ENCODE results near the gene RBM3. TPM values are rescaled to one million over a fixed set of nuclear protein-coding genes. Genes with fewer than 3 reads are reported as not detected.

Gene RBM3
- total RNA-seq, 1 experiment from 2014 or later, result 233 TPM

DNA sequence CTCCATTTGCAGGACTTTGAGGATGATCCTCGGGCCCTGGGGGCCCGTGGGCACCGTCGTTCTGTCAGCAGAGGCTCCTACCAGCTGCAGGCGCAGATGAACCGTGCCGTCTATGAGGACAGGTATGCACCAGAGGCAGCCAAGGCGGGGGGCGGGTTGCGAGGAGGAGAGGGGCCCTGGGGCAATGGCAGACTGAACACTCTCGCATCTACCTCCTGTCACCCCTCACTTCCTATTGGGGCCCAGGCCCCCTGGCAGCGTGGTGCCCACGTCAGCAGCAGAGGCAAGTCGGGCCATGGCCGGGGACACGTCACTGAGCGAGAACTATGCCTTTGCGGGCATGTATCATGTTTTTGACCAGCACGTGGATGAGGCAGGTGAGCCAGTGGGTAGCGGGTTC is 25.1 kb downstream of the RBM3 start:
- H3K4me2 ChIP-seq (ENCODE audit: low read length), result no peak overlapping the region
- POLR2A ChIA-PET, result no interaction called here
- H3K9me3 ChIP-seq (ENCODE audit: control insufficient read depth in 1 of 2, insufficient read depth in 1 of 2, low read depth in 1 of 2, low read length in 2 of 2), result no peaks in the 10 kb centered on the region
- RAD21 ChIA-PET (ENCODE audit: low non-redundant PET in 1 of 2, low total read pairs in 2 of 2, uncharacterized antibody in 2 of 2, unreplicated experiment in 2 of 2), result no interaction called here
- H2AFZ ChIP-seq (ENCODE audit: low read depth, low read length, poor library complexity, severe bottlenecking), result no peak overlapping the region
- no peak for DNase-seq (ENCODE audit: low read depth, low spot score)
- peaks cover 3 to 11% of the 10 kb centered on the region in 2 experiments; a peak in 2 of 4 replicates for H3K4me1 ChIP-seq (ENCODE audit: control insufficient read depth in 1 of 2, insufficient read depth in 2 of 2, low read length in 2 of 2)
- CTCF ChIA-PET, result no interaction called here
- intact Hi-C loops (cut with micrococcal nuclease), result no loop called here
- H3K27ac ChIP-seq (ENCODE audit: low read depth, low read length), result no peak overlapping the region
- H3K4me3 ChIP-seq (replicated peaks in 1 of 2; ENCODE audit: low read depth in 1 of 2, low read length in 2 of 2), result no peak overlapping the region
- no peaks in the 10 kb centered on the region for H3K9me2 ChIP-seq (ENCODE audit: insufficient read depth)
- no TSS peak for BruUV-seq (replicated peaks)
- TF ChIP-seq TCF7L2 (IDR thresholded peaks at IDR 0.05; ENCODE audit: borderline replicate concordance, extremely low read depth, insufficient read depth, insufficient read length), result no peak
- no peak for TF ChIP-seq ZFX (IDR thresholded peaks at IDR 0.05)
- no peak for TF ChIP-seq POLR2AphosphoS5 (IDR thresholded peaks at IDR 0.05; ENCODE audit: low read depth, low read length)
- no peak for TF ChIP-seq ZNF274 (IDR thresholded peaks at IDR 0.05; ENCODE audit: low read depth, low read length)
- no peak for TF ChIP-seq EZH2phosphoT487 (IDR thresholded peaks at IDR 0.05; ENCODE audit: borderline replicate concordance)
- no peak for TF ChIP-seq YY1 (IDR thresholded peaks at IDR 0.05; ENCODE audit: extremely low read depth, insufficient replicate concordance, low read depth, low read length)
- TF ChIP-seq CEBPB (IDR thresholded peaks at IDR 0.05; ENCODE audit: low read depth), result no peak
- no peak for TF ChIP-seq FOSL1 (IDR thresholded peaks at IDR 0.05; ENCODE audit: low read depth)
- no peak for TF ChIP-seq SP1 (IDR thresholded peaks at IDR 0.05; ENCODE audit: low read depth)
- TF ChIP-seq RAD21 (IDR thresholded peaks at IDR 0.05; ENCODE audit: low read depth), result no peak
- TF ChIP-seq, protein P1, sequence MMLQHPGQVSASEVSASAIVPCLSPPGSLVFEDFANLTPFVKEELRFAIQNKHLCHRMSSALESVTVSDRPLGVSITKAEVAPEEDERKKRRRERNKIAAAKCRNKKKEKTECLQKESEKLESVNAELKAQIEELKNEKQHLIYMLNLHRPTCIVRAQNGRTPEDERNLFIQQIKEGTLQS (IDR thresholded peaks at IDR 0.05), result no peak
- no peak for TF ChIP-seq SIN3A (IDR thresholded peaks at IDR 0.05; ENCODE audit: low read depth)
- TF ChIP-seq SRF (IDR thresholded peaks at IDR 0.05; ENCODE audit: low read depth), result no peak
- TF ChIP-seq, protein P2, sequence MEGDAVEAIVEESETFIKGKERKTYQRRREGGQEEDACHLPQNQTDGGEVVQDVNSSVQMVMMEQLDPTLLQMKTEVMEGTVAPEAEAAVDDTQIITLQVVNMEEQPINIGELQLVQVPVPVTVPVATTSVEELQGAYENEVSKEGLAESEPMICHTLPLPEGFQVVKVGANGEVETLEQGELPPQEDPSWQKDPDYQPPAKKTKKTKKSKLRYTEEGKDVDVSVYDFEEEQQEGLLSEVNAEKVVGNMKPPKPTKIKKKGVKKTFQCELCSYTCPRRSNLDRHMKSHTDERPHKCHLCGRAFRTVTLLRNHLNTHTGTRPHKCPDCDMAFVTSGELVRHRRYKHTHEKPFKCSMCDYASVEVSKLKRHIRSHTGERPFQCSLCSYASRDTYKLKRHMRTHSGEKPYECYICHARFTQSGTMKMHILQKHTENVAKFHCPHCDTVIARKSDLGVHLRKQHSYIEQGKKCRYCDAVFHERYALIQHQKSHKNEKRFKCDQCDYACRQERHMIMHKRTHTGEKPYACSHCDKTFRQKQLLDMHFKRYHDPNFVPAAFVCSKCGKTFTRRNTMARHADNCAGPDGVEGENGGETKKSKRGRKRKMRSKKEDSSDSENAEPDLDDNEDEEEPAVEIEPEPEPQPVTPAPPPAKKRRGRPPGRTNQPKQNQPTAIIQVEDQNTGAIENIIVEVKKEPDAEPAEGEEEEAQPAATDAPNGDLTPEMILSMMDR (IDR thresholded peaks at IDR 0.05 in 2 of 3, conservative IDR thresholded peaks at IDR 0.05 in 1 of 3; ENCODE audit: borderline replicate concordance in 1 of 3, insufficient read depth in 1 of 3, low read depth in 2 of 3, low read length in 2 of 3), result no peak
- TF ChIP-seq CBX3 (IDR thresholded peaks at IDR 0.05; ENCODE audit: low read depth), result no peak
- no peak for TF ChIP-seq JUND (IDR thresholded peaks at IDR 0.05)
- no peak for TF ChIP-seq EGR1 (IDR thresholded peaks at IDR 0.05; ENCODE audit: low read depth)
- no peaks in the 10 kb centered on the region for H4K20me1 ChIP-seq (ENCODE audit: insufficient read depth)
- ATAC-seq, result no peak
- H3K36me3 ChIP-seq (ENCODE audit: control insufficient read depth in 1 of 2, insufficient read depth in 2 of 2, low read length in 2 of 2), result peaks cover 0 to 4% of the 10 kb centered on the region in 2 experiments; a peak in 1 of 4 replicates
- H3K27me3 ChIP-seq (ENCODE audit: insufficient read depth, low read length), result no peaks in the 10 kb centered on the region
- no peak overlapping the region for H3K9ac ChIP-seq (ENCODE audit: low read length)
- no peaks in the 10 kb centered on the region for H3K79me2 ChIP-seq (ENCODE audit: insufficient read depth, low read length)
